K562 (cell line): Measurements from ENCODE around the gene FBXO15. TPM values are rescaled to one million over a fixed set of nuclear protein-coding genes. Genes with fewer than 3 reads are reported as not detected.

Experiments
- ATAC-seq: fragments of 200-7000 bp; cut with Tn5 transposase; 3 replicates; pipeline ENCODE4 v1.9.1; 2020; ENCODE audit warnings: moderate library complexity
- BruUV-seq: library from RNA; stranded (reverse); fragments of 400-500 nt; replicated peaks from 2 replicates; lab custom pipeline; 2021; lab: Mats Ljungman, UMichigan
- CTCF ChIA-PET: fragments of 300-600 bp; formaldehyde crosslinking; extraction: SDS; loops from one replicate; lab custom pipeline; 2021; ENCODE audit warnings: low intra/inter-chr PET ratio; lab: Yijun Ruan, JAX
- POLR2A ChIA-PET: fragments of 300-600, 350-650 bp; sonication (Branson Sonifier 250); formaldehyde crosslinking; extraction: SDS; loops from one replicate; lab custom pipeline; 2021; ENCODE audit warnings: antibody characterized with exemption, inconsistent platforms; lab: Yijun Ruan, JAX
- DNase-seq, 4 experiments: peaks; one replicate each; pipeline versions ENCODE4 v3.0.0 to v3.0.0-alpha.2; 2011 to 2018; ENCODE audit warnings: low spot score in 3 of 4, mixed read lengths in 3 of 4; ENCODE audit errors: extremely low read depth in 1 of 4
- FAIRE-seq: peaks from 2 replicates; lab custom pipeline; 2011; peaks lifted over from hg19 to GRCh38; lab: Jason Lieb, UNC
- H2AFZ ChIP-seq: 2 replicates; pipeline ENCODE4 v1.6.0; 2011; ENCODE audit warnings: low read depth, low read length, control low read depth, inconsistent platforms
- H3K27ac ChIP-seq: fragments of 200-600 bp; 3 replicates; pipeline ENCODE4 v1.8.0; 2011; ENCODE audit warnings: low read depth, mild to moderate bottlenecking, control low read depth, inconsistent platforms, low read length, moderate library complexity, mixed read lengths; ENCODE audit errors: extremely low read depth
- H3K27me3 ChIP-seq, 2 experiments: fragments of 300-600 bp in 1 of 2; 2 replicates in 1 of 2; 3 replicates in 1 of 2; pipeline versions ENCODE4 v1.6.0 to v1.8.0; 2011; ENCODE audit warnings: inconsistent platforms in 2 of 2, low read length in 2 of 2, mild to moderate bottlenecking in 1 of 2, mixed read lengths in 1 of 2, moderate library complexity in 1 of 2; ENCODE audit not compliant: control insufficient read depth in 2 of 2, insufficient read depth in 2 of 2
- H3K36me3 ChIP-seq: fragments of 300-600 bp; 3 replicates; pipeline ENCODE4 v1.8.0; 2011; ENCODE audit warnings: mild to moderate bottlenecking, low read length, inconsistent platforms; ENCODE audit not compliant: control insufficient read depth, insufficient read depth
- H3K4me1 ChIP-seq, 2 experiments: fragments of 200-600 bp in 1 of 2; replicated peaks in 1 of 2; 2 replicates in 1 of 2; 3 replicates in 1 of 2; pipeline versions ENCODE4 v1.5.1 to v1.8.0; 2011; ENCODE audit warnings: inconsistent platforms in 2 of 2, low read length in 2 of 2, mild to moderate bottlenecking in 1 of 2, mixed read lengths in 1 of 2, moderate library complexity in 1 of 2; ENCODE audit not compliant: control insufficient read depth in 2 of 2, insufficient read depth in 2 of 2
- H3K4me2 ChIP-seq: 2 replicates; pipeline ENCODE4 v1.6.1; 2011; ENCODE audit warnings: low read length, control low read depth, inconsistent platforms, mixed read lengths; ENCODE audit not compliant: insufficient read depth
- H3K4me3 ChIP-seq: fragments of 200-600 bp; sonication (generic), shearing (Covaris generic); 2 replicates; pipeline ENCODE4 v1.5.1; 2016; ENCODE audit warnings: control low read depth, inconsistent platforms
- H3K79me2 ChIP-seq: fragments of 200-600 bp; 3 replicates; pipeline ENCODE4 v1.8.0; 2011; ENCODE audit warnings: low read length, inconsistent platforms; ENCODE audit not compliant: control insufficient read depth, insufficient read depth
- H3K9ac ChIP-seq, 2 experiments: 2 replicates each; pipeline versions ENCODE4 v1.6.0 to v1.6.1; 2011; ENCODE audit warnings: low read depth in 2 of 2, low read length in 2 of 2, control low read depth in 1 of 2, inconsistent platforms in 1 of 2, mild to moderate bottlenecking in 1 of 2, mixed read lengths in 1 of 2; ENCODE audit not compliant: insufficient read depth in 1 of 2
- H3K9me1 ChIP-seq: one replicate; pipeline ENCODE4 v1.6.0; 2011; ENCODE audit warnings: inconsistent platforms, mild to moderate bottlenecking, low read length, moderate library complexity; ENCODE audit not compliant: control insufficient read depth, insufficient read depth
- H3K9me3 ChIP-seq: replicated peaks from 2 replicates; pipeline ENCODE4 v1.5.1; 2011; ENCODE audit warnings: low read depth, low read length, inconsistent platforms; ENCODE audit not compliant: control insufficient read depth, insufficient read depth
- H4K20me1 ChIP-seq: replicated peaks from 2 replicates; pipeline ENCODE4 v1.6.1; 2011; ENCODE audit warnings: low read length, inconsistent platforms, mixed read lengths; ENCODE audit not compliant: control insufficient read depth, insufficient read depth
- NRF1 ChIP-seq, 2 experiments: fragments of 450-650 bp; IDR thresholded peaks in 1 of 2; conservative IDR thresholded peaks in 1 of 2; 2 replicates each; pipeline ENCODE4 v1.6.1; 2014; ENCODE audit warnings: mild to moderate bottlenecking in 2 of 2
- PYGO2 ChIP-seq: fragments of 450-650 bp; IDR thresholded peaks from 2 replicates; pipeline ENCODE4 v1.6.1; 2016; ENCODE audit warnings: mild to moderate bottlenecking, missing genetic modification characterization, moderate library complexity, missing compliant biosample characterization
- ZNF263 ChIP-seq: sonication (generic); formaldehyde crosslinking; IDR thresholded peaks from 2 replicates; pipeline ENCODE4 v1.8.0; 2022; ENCODE audit warnings: mild to moderate bottlenecking, missing genetic modification reagents, borderline replicate concordance
- WGBS: fragments of 100-300 bp; shearing (Covaris generic); methylation state at CpG from one replicate; pipeline ENCODE4 v1.1.6; 2016; ENCODE audit warnings: low coverage, mixed read lengths; ENCODE audit not compliant: insufficient coverage; ENCODE audit errors: missing lambda C conversion rate; 5-methylcytosine and 5-hydroxymethylcytosine counted together
- in situ Hi-C: fragments of 300-500 bp; cut with MboI; formaldehyde crosslinking; loops from 4 replicates; pipeline ENCODE4 v1.15.0; 2018; ENCODE audit warnings: inconsistent platforms, mixed read lengths
- intact Hi-C: fragments of 100-400 bp; cut with micrococcal nuclease; formaldehyde crosslinking; loops from 2 replicates; pipeline ENCODE4 v1.14.2; 2022
- polyA plus RNA-seq, 8 experiments: library from polyadenylated mRNA; depleted of rRNA in 4 of 8; stranded (reverse) in 5 of 8; unstranded in 3 of 8; fragments of >200 nt; fragmentation: Nextera tagmentation in 2 of 8; fragmentation: Illumina TruSeq in 1 of 8; extraction: Ambion mirVana in 2 of 8; extraction: Trizol in 1 of 8; gene quantifications; 2 replicates each; pipeline versions ENCODE4 v1.2.1 to v1.2.3, GENCODE V29; 2011 to 2014; ENCODE audit warnings: inconsistent platforms in 1 of 8, missing spikeins in 1 of 8
- total RNA-seq, 7 experiments: library from RNA; depleted of rRNA in 6 of 7; stranded (reverse); fragments of >200 nt in 6 of 7; fragmentation: Illumina TruSeq in 2 of 7; extraction: Trizol in 2 of 7; gene quantifications; 2 replicates each; pipeline versions ENCODE4 v1.2.1 to v1.2.3, GENCODE V29; 2011 to 2021; ENCODE audit warnings: low replicate concordance in 1 of 7

The FBXO15 gene
- total and polyA plus RNA-seq, 9 of the 15 experiments (the other 6 are each of a cell fraction or from before 2014, with no cell fraction given): 0.07 to 0.43 (median 0.27) TPM; not detected in 1

GRCh38 chr18:74172697-74173433 is 25.2 kb upstream of the FBXO15 start:
- DNase-seq: no peak
- in situ Hi-C loops: no loop called here
- Histone ChIP-seq H3K27me3 (peaks cover 10 to 36% of the 10 kb centered on the region in 2 experiments), H3K9me1 (peaks cover 2% of the 10 kb centered on the region), H3K27ac (no peak overlapping the region), H2AFZ (0 out of 2 replicates have a peak overlapping the region, but pooled peaks have one; percentile 32), H3K4me3 (no peak overlapping the region; the same call in 1 of the 2 replicates)
- POLR2A ChIA-PET: interaction anchor here (0.6 to 1.1 kb wide), 3 partner anchors 9 to 930 kb away, joined by 3 read pairs; no protein-coding TSS in a partner anchor
- no peak for ATAC-seq
- intact Hi-C loops: no loop called here
- TF ChIP-seq PYGO2 (no peak), NRF1 (conservative IDR thresholded peaks at IDR 0.05 in 1 of 2, IDR thresholded peaks at IDR 0.05 in 1 of 2) (peak; percentile 75 to 80), ZNF263 (CRISPR knock-in tag) (peak; percentile 74)
- TF ChIP-seq, all 486 proteins: peak for 2
- Histone ChIP-seq H3K36me3 (no peaks in the 10 kb centered on the region), H3K9me3 (no peaks in the 10 kb centered on the region), H3K4me1 (no peaks in the 10 kb centered on the region; a peak in 1 of 5 replicates), H3K4me2 (peak overlapping the region; percentile 25; the same call in 1 of the 2 replicates), H3K79me2 (no peaks in the 10 kb centered on the region), H3K9ac (no peak overlapping the region), H4K20me1 (no peaks in the 10 kb centered on the region)
- WGBS: 3% methylated on average over 15 of the region's 27 CpGs
- FAIRE-seq: no peak
- BruUV-seq: no TSS peak
- CTCF ChIA-PET: no interaction called here
